Caco-2 (cell line): ENCODE measurements around the gene PDSS1. TPM values are rescaled to one million over a fixed set of nuclear protein-coding genes. Genes with fewer than 3 reads are reported as not detected.

Source experiments
- BruUV-seq: library from RNA; stranded (reverse); fragments of 400-500 nt; replicated peaks from 2 replicates; lab custom pipeline; 2021; lab: Mats Ljungman, UMichigan
- CTCF ChIA-PET: fragments of 300-600 bp; sonication (Branson Sonifier 250); formaldehyde crosslinking; loops from one replicate; lab custom pipeline; 2022; ENCODE audit warnings: antibody characterized with exemption; lab: Charles Lee
- POLR2A ChIA-PET: fragments of 300-600 bp; sonication (Branson Sonifier 250); formaldehyde crosslinking; loops from one replicate; lab custom pipeline; 2022; ENCODE audit warnings: antibody characterized with exemption; lab: Charles Lee
- DNase-seq, 2 experiments: peaks; one replicate each; pipeline versions ENCODE4 v3.0.0 to v3.0.0-alpha.2; 2020 to 2022
- H3K27me3 ChIP-seq: replicated peaks from 2 replicates; pipeline ENCODE4 v1.6.0; 2011; ENCODE audit warnings: low read length; ENCODE audit not compliant: control insufficient read depth, insufficient read depth
- H3K36me3 ChIP-seq: 2 replicates; pipeline ENCODE4 v1.5.1; 2011; ENCODE audit warnings: low read length; ENCODE audit not compliant: control insufficient read depth, insufficient read depth
- H3K4me1 ChIP-seq: fragments of 250-450 bp; sonication (Bioruptor Pico); 2 replicates; pipeline ENCODE4 v1.5.1; 2020; ENCODE audit warnings: mild to moderate bottlenecking
- H3K4me3 ChIP-seq: 2 replicates; pipeline ENCODE4 v1.5.1; 2011; ENCODE audit warnings: low read depth, mild to moderate bottlenecking, control low read depth, low read length
- H3K9me3 ChIP-seq: fragments of 250-450 bp; sonication (Bioruptor Pico); 2 replicates; pipeline ENCODE4 v1.5.1; 2020; ENCODE audit warnings: mild to moderate bottlenecking, moderate library complexity
- H3K27ac Mint-ChIP-seq: one replicate; pipeline ENCODE4 v1.8.0; 2022; ENCODE audit warnings: mixed read lengths; ENCODE audit not compliant: unreplicated experiment
- H3K27me3 Mint-ChIP-seq: one replicate; pipeline ENCODE4 v1.8.0; 2022; ENCODE audit warnings: mixed read lengths; ENCODE audit not compliant: insufficient read depth, unreplicated experiment
- H3K36me3 Mint-ChIP-seq: one replicate; pipeline ENCODE4 v1.8.0; 2022; ENCODE audit warnings: mild to moderate bottlenecking, mixed read lengths; ENCODE audit not compliant: insufficient read depth, unreplicated experiment
- H3K4me1 Mint-ChIP-seq: one replicate; pipeline ENCODE4 v1.8.0; 2022; ENCODE audit warnings: low read depth, mixed read lengths; ENCODE audit not compliant: unreplicated experiment
- H3K4me3 Mint-ChIP-seq: one replicate; pipeline ENCODE4 v1.8.0; 2022; ENCODE audit warnings: mild to moderate bottlenecking, moderate library complexity, mixed read lengths; ENCODE audit not compliant: unreplicated experiment
- H3K9me3 Mint-ChIP-seq: one replicate; pipeline ENCODE4 v1.8.0; 2022; ENCODE audit warnings: mixed read lengths; ENCODE audit not compliant: unreplicated experiment
- intact Hi-C: fragments of 100-400 bp; cut with micrococcal nuclease; formaldehyde crosslinking; loops from one replicate; pipeline ENCODE4 v1.10.0; 2022; ENCODE audit not compliant: unreplicated experiment
- total RNA-seq: library from RNA; stranded (reverse); gene quantifications from 2 replicates; pipeline ENCODE4 v1.2.3, GENCODE V29; 2022
- TF ChIP-seq, protein P1 (sequence below), 2 experiments: fragments of 200-600 bp in 1 of 2; IDR thresholded peaks; 1 replicate in 1 of 2; 2 replicates in 1 of 2; pipeline versions ENCODE4 v1.5.1 to v1.8.0; 2011 to 2022; ENCODE audit warnings: antibody characterized with exemption in 1 of 2, control low read depth in 1 of 2, inconsistent platforms in 1 of 2, low read depth in 1 of 2, low read length in 1 of 2, mild to moderate bottlenecking in 1 of 2, moderate library complexity in 1 of 2; ENCODE audit not compliant: insufficient read depth in 1 of 2, severe bottlenecking in 1 of 2, unreplicated experiment in 1 of 2

PDSS1 gene
- total RNA-seq, 1 experiment from 2014 or later: 24.9 TPM

- Histone ChIP-seq H3K27me3 (no peaks in the 10 kb centered on the region), H3K4me1 (peaks cover 10% of the 10 kb centered on the region), H3K36me3 (no peaks in the 10 kb centered on the region), H3K9me3 (peaks cover 21% of the 10 kb centered on the region), H3K4me3 (no peak overlapping the region)
- H3K9me3 Mint-ChIP-seq: peaks cover 15% of the 10 kb centered on the region
- H3K4me1 Mint-ChIP-seq: peaks cover 15% of the 10 kb centered on the region
- intact Hi-C loops: no loop called here
- no peak for DNase-seq
- ChIA-PET POLR2A (no interaction called here), CTCF (interaction anchor here (0.6 kb wide), 1 partner anchor 12 kb away, joined by 3 read pairs; no protein-coding TSS in a partner anchor)
- H3K36me3 Mint-ChIP-seq: peaks cover 32% of the 10 kb centered on the region
- BruUV-seq: no TSS peak
- H3K4me3 Mint-ChIP-seq: no peak overlapping the region
- no peak overlapping the region for H3K27ac Mint-ChIP-seq
- H3K27me3 Mint-ChIP-seq: no peaks in the 10 kb centered on the region
- TF ChIP-seq, protein P1, sequence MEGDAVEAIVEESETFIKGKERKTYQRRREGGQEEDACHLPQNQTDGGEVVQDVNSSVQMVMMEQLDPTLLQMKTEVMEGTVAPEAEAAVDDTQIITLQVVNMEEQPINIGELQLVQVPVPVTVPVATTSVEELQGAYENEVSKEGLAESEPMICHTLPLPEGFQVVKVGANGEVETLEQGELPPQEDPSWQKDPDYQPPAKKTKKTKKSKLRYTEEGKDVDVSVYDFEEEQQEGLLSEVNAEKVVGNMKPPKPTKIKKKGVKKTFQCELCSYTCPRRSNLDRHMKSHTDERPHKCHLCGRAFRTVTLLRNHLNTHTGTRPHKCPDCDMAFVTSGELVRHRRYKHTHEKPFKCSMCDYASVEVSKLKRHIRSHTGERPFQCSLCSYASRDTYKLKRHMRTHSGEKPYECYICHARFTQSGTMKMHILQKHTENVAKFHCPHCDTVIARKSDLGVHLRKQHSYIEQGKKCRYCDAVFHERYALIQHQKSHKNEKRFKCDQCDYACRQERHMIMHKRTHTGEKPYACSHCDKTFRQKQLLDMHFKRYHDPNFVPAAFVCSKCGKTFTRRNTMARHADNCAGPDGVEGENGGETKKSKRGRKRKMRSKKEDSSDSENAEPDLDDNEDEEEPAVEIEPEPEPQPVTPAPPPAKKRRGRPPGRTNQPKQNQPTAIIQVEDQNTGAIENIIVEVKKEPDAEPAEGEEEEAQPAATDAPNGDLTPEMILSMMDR (IDR thresholded peaks at IDR 0.05; ENCODE audit: insufficient read depth in 1 of 2, low read depth in 1 of 2, low read length in 1 of 2, severe bottlenecking in 1 of 2, unreplicated experiment in 1 of 2): no peak
Measured at GRCh38 chr10:26792758-26793495, 95.4 kb downstream of the PDSS1 start.

Other genes with a start within 250 kb of the PDSS1 start
- 89.6 and 95.8 TPM in 2 replicates for gene ABI1, start 163.3 kb downstream of the PDSS1 start, total RNA-seq